Measurements from ENCODE around the gene IFNL4. TPM values are rescaled to one million over a fixed set of nuclear protein-coding genes. Genes with fewer than 3 reads are reported as not detected.

Gene IFNL4
- total and polyA plus RNA-seq, 2 of the 4 experiments (the other 2 are of a cell fraction) = not detected

GRCh38 chr19:39200803-39201115, 47.9 kb downstream of the IFNL4 start:
- no peak overlapping the region for H4K5ac ChIP-seq (ENCODE audit: low read depth, low read length)
- no peak overlapping the region for H2BK15ac ChIP-seq (ENCODE audit: low read depth, low read length)
- H3K79me1 ChIP-seq (ENCODE audit: low read depth in 1 of 2, low read length in 2 of 2) = no peaks in the 10 kb centered on the region
- in situ Hi-C loops (cut with MboI; ENCODE audit: low sequenced_read_pairs) (loop anchor here (25.0 kb wide), 1 partner anchor 738 kb away; no protein-coding TSS in a partner anchor), intact Hi-C loops (cut with micrococcal nuclease) (no loop called here), dilution Hi-C loops (cut with HindIII; ENCODE audit: low sequenced_read_pairs, unreplicated experiment) (no loop called here)
- peaks cover 58% of the 10 kb centered on the region for H3K27me3 ChIP-seq (ENCODE audit: control insufficient read depth, insufficient read depth, low read length)
- H2AFZ ChIP-seq (replicated peaks; ENCODE audit: low read length, poor library complexity) = no peak overlapping the region
- H3K9me1 ChIP-seq (ENCODE audit: insufficient read depth, low read length) = no peaks in the 10 kb centered on the region
- CTCF ChIA-PET = no interaction called here
- H3K56ac ChIP-seq (ENCODE audit: extremely low read depth, insufficient read depth, low read length) = no peak overlapping the region
- H4K91ac ChIP-seq (ENCODE audit: insufficient read depth, low read depth, low read length) = no peak overlapping the region
- no peak overlapping the region for H3K4me2 ChIP-seq (ENCODE audit: low read depth, low read length)
- no peaks in the 10 kb centered on the region for H4K20me1 ChIP-seq (ENCODE audit: insufficient read depth, low read length)
- no peak for DNase-seq
- ATAC-seq (ENCODE audit: low read depth) = no peak
- no peaks in the 10 kb centered on the region for H3K36me3 ChIP-seq (ENCODE audit: control insufficient read depth, insufficient read depth, low read length)
- no peak overlapping the region for H2AK9ac ChIP-seq (replicated peaks; ENCODE audit: low read depth, low read length, poor library complexity)
- H2BK5ac ChIP-seq (ENCODE audit: low read depth, low read length, poor library complexity, severe bottlenecking) = no peak overlapping the region
- H3K4me1 ChIP-seq (ENCODE audit: control insufficient read depth, insufficient read depth, low read length) = no peaks in the 10 kb centered on the region; the same call in 1 of the 2 replicates
- no peak overlapping the region for H2AK5ac ChIP-seq (ENCODE audit: low read depth, low read length)
- TF ChIP-seq RFX5 (IDR thresholded peaks at IDR 0.05; ENCODE audit: low read depth, low read length) = no peak
- no peak for TF ChIP-seq NFE2L2 (IDR thresholded peaks at IDR 0.05; ENCODE audit: low read depth, low read length)
- TF ChIP-seq MXI1 (IDR thresholded peaks at IDR 0.05; ENCODE audit: borderline replicate concordance, low read depth, low read length) = no peak
- TF ChIP-seq, protein P1, sequence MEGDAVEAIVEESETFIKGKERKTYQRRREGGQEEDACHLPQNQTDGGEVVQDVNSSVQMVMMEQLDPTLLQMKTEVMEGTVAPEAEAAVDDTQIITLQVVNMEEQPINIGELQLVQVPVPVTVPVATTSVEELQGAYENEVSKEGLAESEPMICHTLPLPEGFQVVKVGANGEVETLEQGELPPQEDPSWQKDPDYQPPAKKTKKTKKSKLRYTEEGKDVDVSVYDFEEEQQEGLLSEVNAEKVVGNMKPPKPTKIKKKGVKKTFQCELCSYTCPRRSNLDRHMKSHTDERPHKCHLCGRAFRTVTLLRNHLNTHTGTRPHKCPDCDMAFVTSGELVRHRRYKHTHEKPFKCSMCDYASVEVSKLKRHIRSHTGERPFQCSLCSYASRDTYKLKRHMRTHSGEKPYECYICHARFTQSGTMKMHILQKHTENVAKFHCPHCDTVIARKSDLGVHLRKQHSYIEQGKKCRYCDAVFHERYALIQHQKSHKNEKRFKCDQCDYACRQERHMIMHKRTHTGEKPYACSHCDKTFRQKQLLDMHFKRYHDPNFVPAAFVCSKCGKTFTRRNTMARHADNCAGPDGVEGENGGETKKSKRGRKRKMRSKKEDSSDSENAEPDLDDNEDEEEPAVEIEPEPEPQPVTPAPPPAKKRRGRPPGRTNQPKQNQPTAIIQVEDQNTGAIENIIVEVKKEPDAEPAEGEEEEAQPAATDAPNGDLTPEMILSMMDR (conservative IDR thresholded peaks at IDR 0.05; ENCODE audit: low read depth, low read length) = no peak
- no peak for TF ChIP-seq FOS (IDR thresholded peaks at IDR 0.05; ENCODE audit: low read depth, low read length)
- TF ChIP-seq USF2 (IDR thresholded peaks at IDR 0.05; ENCODE audit: low read depth, low read length) = no peak
- TF ChIP-seq POLR2A (IDR thresholded peaks at IDR 0.05; ENCODE audit: low read depth, low read length) = no peak
- TF ChIP-seq ELK1 (IDR thresholded peaks at IDR 0.05; ENCODE audit: borderline replicate concordance, low read depth, low read length) = no peak
- no peak for TF ChIP-seq SMC3 (IDR thresholded peaks at IDR 0.05; ENCODE audit: low read depth, low read length)
- TF ChIP-seq CHD1 (IDR thresholded peaks at IDR 0.05; ENCODE audit: low read depth, low read length) = no peak
- no peak for TF ChIP-seq RAD21 (IDR thresholded peaks at IDR 0.05; ENCODE audit: low read length)
- no peak for TF ChIP-seq RCOR1 (IDR thresholded peaks at IDR 0.05; ENCODE audit: insufficient replicate concordance, low read length)
- TF ChIP-seq MAFK (IDR thresholded peaks at IDR 0.05; ENCODE audit: low read depth, low read length) = no peak
- TF ChIP-seq MAZ (IDR thresholded peaks at IDR 0.05; ENCODE audit: borderline replicate concordance, low read depth, low read length) = no peak
- TF ChIP-seq BHLHE40 (IDR thresholded peaks at IDR 0.05; ENCODE audit: low read depth, low read length) = no peak
- TF ChIP-seq CEBPB (IDR thresholded peaks at IDR 0.05; ENCODE audit: low read depth, low read length) = no peak
- H3K4ac ChIP-seq (ENCODE audit: low read depth, low read length) = no peak overlapping the region
- POLR2A ChIA-PET (ENCODE audit: unreplicated experiment) = no interaction called here
- H3K4me3 ChIP-seq (ENCODE audit: insufficient read depth, low read depth, low read length) = no peak overlapping the region
- no peak overlapping the region for H3K18ac ChIP-seq (ENCODE audit: low read depth, low read length)
- no peak overlapping the region for H3K9ac ChIP-seq (ENCODE audit: low read depth, low read length)
- H3K23ac ChIP-seq (ENCODE audit: low read depth, low read length) = no peak overlapping the region
- H2BK120ac ChIP-seq (ENCODE audit: low read depth, low read length) = no peak overlapping the region
- no peak overlapping the region for H3K27ac ChIP-seq (ENCODE audit: insufficient read depth, low read length)
- H3K9me3 ChIP-seq (ENCODE audit: control insufficient read depth, insufficient read depth, low read length) = no peaks in the 10 kb centered on the region
- no peak overlapping the region for H4K8ac ChIP-seq (ENCODE audit: low read depth in 2 of 2, low read length in 2 of 2)
- no peak overlapping the region for H3K14ac ChIP-seq (replicated peaks; ENCODE audit: low read depth, low read length)
- no TSS peak for BruUV-seq (replicated peaks)
- WGBS, 2 experiments (ENCODE audit: extremely low coverage in 2 of 2, insufficient read length in 1 of 2) = 79% methylated on average over 2 of the region's 3 CpGs; no CpG with 5 or more reads in 1 of the 2 experiments
- H2BK20ac ChIP-seq (ENCODE audit: low read depth, low read length) = no peak overlapping the region

Measured in IMR-90 (cell line).